GM18508 (cell line): ENCODE results near the gene CCDC81.
"Not testable (repeated sequence)": the region's sequence is repeated elsewhere in the genome, so short reads cannot be mapped to it uniquely, and the experiment has no call there.

ENCODE experiments used
- ATAC-seq: cut with Tn5 transposase; IDR thresholded peaks from one replicate; pipeline ENCODE4 v1.9.1; 2021; ENCODE audit warnings: moderate number of reproducible peaks; ENCODE audit not compliant: insufficient read depth, unreplicated experiment

The CCDC81 gene

DNA sequence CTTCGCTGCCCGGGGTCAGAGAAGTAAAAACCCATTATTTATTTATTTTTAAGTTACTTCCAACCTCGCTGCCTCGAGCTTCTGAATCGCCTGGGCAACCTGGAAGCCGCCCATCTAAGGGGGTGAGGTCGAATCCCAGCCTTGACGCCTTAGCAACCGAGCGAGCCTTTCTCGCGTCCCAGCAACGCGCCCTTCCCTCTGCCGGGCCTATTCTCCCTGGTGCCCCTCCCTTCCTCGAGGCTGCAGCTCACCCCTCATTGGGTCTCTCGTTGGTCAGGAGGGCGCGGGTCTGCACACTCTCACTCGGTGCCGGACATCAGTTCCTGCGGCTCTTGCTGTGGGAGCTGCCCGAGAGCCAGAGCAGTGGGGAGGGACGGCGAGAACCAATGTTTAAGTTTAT lies at the start of gene CCDC81:
Gene CCDC81, plus strand, starts transcription at position 302 of the 400 bp plus-strand sequence. CDS start 277 bp downstream, outside the sequence.
- no peak for ATAC-seq

DNA sequence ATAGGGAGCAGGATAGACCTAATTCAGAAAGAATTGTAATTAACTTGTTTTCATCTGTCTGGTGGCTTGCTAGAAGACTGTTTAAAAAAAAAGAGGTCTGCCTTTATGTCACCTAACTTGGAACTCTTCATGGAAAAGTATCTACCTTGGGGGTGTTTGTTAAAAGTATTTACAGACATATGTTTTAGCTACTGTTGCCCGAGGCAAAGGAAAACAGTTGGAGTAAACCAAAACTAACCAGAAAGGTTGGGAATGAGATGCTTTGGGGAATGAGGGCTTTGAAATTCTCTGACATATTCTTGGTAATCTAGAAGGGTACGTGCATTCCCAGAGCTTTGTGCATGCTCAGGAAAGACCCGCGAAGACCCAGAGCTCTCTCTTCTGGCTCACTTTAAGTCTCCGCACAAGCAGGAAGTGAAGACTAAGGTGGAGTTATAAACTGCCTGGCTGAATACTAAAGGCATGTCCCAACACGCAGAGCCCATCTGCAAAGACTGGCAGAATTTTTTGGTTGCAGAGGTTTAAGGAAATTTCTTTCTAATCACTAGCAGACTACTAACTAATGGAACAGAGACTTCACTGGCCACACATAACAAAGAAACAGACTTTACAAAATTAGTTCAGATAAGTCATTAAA lies 39.4 kb upstream of the CCDC81 start:
- ATAC-seq: no peak

DNA sequence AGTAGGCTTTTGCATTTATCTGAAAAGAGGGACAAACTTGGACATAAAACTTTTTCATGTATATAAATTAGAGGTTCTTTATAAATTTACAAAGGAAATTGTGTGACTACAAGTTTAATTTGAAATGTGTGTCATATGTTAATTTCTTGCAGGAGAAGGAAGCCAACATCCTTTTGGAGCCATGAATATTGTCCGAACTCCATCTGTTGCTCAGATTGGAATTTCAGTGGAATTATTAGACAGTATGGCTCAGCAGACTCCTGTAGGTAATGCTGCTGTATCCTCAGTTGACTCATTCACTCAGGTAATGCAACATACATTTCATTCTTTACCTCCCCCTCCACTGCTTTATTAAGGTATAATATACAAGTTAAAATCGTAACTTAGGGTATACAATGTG lies 37.5 kb upstream of the CCDC81 start:
- ATAC-seq: no peak

DNA sequence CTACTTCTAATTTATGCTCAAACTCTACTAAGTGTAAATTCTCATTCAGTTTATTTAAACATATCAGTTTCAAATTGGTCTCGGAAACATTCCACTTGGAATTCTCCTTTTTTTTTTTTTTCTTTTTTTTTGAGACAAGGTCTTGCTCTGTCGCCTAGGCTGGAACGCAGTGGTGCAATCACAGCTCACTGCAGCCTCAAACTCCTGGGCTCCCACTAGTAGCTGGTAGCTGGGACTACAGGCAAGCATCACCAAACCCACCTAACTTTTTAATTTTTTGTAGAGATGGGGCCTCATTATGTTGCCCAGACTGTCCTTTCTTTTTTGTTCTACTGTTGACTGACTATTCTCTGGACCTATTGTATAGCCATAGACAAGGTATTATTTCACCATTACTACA lies 33.3 kb upstream of the CCDC81 start:
- no peak for ATAC-seq

DNA sequence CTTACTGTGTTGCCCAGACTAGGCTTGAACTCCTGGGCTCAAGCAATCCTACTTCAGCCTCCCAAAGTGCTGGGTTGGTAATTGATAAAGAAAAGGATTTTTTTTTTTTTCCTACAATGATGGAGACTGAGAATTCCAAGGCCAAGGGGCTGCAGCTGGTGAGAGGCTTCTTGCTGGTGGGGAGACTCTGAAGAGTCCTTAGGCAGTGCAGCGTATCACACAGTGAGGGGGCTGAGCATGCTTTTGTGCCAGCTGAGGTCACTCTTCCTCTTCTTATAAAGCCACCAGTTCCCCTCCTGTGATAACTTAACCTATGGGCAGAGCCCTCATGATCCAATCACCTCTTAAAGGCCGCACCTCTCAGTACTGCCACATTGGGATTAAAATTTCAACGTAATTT lies 28.2 kb upstream of the CCDC81 start:
- ATAC-seq: no peak

DNA sequence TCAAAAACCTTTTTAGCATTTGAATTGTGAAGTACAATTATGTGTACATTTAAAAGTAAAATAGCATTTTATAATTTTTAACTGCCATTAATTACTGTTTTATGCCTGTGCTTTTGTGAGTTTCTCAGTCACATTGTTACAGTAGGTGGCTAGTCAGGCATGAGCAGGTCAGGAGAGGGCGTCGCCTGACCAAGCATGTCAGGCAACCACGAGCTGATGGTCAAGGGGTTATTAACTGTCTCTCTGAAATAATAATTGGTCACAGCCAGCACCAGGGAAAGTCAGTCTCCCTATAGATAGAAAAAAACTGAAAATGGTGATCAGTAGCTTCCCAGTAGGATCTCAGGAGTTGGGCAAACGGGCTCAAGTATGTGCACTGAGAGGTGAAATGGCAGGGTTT lies 19.4 kb upstream of the CCDC81 start:
- no peak for ATAC-seq

DNA sequence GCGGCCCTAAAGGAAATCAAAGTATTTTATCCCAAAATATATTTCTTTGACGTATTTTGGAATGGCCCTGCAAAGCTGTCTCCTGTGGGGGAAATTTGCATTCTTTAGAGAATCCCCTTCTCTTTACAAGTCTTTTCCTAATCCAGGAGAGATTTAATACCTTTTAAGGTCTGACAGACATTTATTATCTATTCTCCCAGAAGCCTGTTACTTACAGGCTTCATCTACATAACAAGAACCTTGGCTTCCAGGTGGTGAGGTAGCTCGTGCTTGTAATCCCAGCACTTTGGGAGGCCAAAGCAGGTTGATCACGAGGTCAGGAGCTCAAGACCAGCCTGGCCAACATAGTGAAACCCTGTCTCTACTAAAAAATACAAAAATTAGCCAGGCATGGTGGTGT lies 17.3 kb upstream of the CCDC81 start:
- not testable (repeated sequence) for ATAC-seq

DNA sequence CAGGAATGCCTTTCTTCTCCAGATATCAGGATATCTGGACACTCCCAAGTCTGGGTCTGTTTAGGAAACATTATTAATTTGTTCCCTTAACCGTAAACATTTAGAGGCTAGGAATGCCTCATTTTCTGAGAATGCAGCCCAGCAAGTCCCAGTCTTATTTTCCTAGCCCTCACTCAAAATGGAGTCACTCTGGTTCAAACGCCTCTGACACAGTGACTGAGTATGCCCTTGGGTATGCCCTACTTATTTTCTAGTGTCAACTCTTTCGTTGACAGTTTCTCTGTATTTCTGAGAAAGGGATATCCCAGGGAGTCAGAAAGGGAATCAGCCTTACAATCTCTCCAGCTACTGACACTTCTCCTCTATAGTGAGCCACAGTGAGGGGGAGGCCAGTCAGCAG lies 16.0 kb upstream of the CCDC81 start:
- ATAC-seq: no peak

DNA sequence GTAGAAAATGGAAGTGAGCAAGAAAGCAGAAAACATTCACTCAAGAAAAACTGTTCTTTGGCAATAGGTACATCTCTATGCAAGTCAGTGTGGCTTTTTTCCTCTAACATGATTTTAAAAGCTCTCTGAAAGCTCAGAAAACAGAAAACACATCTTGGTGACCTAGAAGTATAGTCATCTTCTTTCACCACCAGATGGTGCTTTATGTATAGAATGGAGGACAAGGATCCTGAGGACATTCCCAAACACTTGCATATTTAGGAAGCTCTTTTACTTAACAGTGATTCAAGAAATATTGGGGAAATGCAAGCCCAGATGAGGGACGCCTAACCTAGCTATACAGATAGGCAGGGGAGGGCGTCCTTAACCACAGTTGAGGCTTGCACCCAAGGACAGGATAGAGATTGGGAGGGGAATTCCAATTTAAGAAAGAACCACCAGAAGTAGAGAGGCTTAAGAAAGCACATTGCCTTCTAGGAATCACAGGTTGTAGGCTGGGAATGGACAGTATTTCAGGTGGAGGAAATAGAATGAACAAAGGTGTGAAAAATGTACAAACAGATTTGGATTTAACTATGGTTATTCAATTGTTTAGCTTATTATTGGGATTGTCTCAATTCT lies 13.8 kb upstream of the CCDC81 start:
- ATAC-seq: no peak

DNA sequence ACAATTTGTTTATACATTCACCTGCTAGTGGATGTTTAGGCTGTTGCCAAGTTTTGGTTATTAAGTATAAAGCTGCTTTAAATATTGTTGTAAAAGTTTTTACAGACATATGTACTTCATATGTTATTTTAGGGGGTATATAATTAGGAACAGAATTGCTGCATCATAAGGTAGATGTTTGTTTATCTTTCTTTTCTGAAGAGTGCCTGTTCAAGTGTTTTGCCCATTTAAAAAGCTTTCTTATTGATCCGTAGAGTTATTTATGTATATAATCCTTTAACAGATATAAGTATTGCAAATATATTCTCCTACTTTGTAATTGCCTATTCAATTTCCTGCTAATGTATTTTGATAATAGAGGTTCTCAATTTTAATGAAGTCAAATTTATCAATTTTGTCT lies 11.3 kb upstream of the CCDC81 start:
- no peak for ATAC-seq

DNA sequence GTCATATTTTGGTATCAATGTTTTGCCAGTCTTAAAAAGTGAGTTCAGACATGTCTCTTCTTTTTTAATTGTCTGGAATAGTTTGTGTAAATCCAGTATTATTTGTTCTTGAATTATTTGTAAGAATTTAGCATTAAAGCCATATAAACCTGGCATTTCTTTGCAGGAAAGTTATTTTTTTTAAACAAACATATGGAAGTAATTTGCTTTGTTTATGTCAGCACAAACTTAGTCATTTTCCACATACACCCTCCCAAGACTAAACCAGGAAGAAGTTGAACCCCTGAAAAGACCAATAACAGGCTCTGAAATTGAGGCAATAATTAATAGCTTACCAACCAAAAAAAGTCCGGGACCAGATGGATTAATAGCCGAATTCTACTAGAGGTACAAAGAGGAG lies 9.1 kb upstream of the CCDC81 start:
- ATAC-seq: no peak

DNA sequence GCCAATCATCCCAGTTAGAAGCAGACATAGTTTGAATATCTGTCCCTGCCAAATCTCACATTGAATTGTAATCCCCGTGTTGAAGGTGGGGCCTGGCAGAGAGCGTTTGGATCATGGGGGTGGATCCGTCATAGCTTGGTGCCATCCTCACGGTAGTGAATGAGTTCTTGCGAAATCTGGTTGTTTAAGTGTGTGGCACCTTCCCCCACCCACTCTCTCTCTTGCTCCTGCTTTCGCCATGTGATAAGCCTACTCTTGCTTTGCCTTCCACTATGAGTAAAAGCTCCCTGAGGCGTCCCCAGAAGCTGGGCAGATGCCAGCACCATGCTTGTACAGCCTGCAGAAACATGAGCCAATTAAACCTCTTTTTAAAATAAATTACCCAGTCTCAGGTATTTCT lies 5.0 kb upstream of the CCDC81 start:
- ATAC-seq: no peak

DNA sequence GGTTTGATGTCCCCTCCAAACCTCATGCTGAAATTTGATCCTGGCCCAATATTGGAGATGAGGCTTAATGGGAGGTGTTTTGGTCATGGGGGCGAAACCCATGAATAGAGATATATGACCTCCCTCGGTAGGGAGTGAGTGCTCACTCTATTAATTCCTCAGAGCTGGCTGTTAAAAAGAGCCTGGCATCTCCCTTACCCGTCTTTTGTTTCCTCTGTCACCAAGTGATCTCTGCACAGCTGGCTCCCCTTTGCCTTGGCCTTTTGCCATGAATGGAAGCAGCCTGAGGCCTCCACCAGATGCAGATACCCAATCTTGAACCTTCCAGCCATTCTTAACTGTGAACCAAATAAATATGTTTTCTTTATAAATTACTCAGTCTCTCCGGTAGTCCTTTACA lies 4.5 kb upstream of the CCDC81 start:
- ATAC-seq: no peak

DNA sequence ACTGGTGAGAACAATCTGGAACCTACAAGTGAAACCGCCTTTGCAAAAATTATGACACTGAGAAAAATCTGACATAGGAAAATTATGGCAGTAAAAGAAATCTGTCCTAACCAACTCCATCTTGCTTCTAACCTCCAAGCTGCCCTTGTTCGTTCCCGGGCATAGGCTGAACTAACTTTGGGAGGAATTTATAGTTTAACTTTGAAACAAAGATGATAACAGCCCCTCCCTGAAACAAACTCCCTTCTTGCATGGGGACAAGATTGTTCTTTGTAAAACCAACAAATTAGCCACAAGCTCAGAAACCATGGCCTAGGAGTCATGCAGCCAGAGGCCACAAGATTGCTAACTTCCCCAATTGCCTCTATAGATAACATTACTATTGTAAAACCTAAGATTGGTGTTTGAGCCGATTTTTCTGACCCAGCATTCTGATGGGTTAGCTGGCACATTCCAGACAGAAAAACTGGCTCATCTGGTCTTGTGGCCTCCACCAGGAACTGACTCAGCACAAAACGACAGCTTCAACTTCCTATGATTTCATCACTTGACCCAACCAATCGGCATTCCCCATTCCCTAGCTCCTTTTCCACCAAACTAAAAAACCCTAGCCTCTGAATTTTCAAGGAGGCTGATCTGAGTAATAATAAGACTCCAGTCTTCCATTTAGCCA lies 3.6 kb upstream of the CCDC81 start:
- no peak for ATAC-seq

DNA sequence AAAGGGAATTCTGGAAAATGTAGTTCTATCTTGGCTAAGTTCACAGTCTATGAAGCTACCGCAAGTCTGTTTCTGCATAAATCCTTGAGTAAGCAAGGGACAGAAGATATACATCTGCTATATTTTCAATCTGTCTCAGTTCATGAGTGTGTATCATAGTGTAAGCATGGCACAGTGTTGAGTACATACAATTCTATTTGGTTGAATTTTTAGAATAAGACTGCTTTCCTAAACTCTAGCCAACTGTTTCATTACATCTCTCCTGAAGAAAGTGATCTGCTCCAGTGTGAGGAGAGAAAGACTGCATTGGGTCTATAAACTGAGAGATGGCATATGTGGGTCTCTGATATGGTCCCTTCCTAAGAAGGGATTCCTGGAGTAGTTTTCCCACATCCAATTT lies 2.6 kb upstream of the CCDC81 start:
- no peak for ATAC-seq

DNA sequence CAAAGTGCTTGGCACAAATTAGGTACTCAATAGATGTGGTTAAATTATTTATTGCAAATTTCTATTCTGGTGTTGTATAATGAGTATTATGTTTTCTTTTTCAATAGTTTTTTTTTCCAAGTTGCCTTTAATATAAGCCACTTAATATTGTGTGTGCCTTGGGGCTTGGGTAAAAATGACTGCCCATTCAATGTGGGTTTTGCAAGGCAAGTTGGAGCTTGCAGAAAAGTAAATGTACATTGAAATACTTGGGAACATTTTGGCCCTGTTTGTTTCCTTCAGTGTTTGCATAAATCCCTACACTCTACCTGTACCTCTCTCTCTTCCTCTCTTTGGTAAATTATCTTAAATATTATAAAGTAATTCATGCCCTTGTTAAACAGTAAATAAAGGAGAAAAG lies 2.1 kb upstream of the CCDC81 start:
- no peak for ATAC-seq

DNA sequence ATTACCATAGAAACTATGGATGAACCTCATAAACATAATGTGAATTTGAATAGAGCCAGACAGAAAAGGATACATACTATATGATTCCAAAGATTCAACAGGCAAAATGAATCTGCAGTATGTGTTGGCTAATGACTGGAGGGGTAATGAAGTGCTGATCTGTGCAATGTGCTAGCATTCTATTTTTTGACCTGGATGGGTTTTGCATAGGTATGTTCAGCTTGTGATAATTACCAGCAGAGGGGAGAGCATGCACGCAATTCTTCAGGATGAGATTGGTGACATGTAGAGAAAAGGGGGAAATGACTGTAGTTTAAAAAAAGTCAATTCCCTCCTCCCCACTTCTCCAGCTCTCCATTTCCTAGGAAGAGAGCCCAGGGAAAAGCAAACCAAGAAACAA lies 618 bp upstream of the CCDC81 start:
- no peak for ATAC-seq

DNA sequence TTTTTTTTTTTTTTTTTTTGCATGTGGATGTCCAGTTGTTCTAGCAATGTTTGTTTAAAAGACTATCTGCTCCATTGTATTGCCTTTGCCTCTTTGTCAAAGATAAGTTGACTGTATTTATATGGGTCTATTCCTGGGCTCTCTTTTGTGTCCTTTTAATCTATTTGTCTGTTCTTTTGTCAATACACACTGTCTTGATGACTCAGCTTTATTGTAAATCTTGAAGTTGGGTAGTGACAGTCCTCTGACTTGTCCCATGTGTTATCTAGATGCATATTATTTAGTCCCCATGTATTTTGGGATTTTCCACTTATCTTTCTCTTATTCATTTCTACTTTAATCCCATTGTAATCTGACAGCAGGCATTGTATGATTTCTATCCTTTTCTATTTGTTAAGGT lies 3.3 kb downstream of the CCDC81 start:
- ATAC-seq: no peak

DNA sequence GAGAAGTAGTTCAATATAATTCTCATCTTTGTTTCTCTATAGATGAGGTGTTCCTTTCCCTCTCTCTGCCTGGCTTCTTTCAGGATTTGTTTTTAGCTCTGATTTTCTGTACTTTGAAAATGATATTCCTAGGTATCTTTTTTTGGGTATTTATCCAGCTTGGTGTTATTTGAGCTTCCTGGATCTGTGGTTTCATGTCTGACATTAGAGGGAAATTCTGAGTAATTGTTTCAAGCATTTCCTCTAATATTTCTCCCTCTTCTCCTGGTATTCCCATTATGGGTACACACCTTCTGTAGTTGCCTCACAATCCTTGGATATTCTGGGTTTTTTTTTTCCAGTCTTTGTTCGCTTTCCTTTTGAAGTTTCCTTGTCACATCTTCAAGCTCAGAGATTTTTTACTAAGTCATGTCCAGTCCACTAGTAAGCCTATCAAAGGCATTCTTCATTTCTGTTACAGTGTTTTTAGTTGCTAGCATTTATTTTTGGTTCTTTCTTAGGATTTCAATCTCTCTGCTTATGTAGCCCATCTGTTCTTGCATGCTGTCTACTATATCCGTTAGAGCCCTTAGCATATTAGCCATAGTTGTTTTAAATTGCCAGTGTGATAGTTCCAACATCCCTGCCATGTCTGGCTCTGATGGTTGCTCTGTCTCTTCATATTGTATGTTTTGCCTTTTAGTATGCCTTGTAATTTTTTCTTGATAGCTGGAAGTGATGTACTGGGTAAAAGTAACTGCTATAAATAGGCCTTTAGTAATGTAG lies 5.8 kb downstream of the CCDC81 start:
- ATAC-seq: no peak

DNA sequence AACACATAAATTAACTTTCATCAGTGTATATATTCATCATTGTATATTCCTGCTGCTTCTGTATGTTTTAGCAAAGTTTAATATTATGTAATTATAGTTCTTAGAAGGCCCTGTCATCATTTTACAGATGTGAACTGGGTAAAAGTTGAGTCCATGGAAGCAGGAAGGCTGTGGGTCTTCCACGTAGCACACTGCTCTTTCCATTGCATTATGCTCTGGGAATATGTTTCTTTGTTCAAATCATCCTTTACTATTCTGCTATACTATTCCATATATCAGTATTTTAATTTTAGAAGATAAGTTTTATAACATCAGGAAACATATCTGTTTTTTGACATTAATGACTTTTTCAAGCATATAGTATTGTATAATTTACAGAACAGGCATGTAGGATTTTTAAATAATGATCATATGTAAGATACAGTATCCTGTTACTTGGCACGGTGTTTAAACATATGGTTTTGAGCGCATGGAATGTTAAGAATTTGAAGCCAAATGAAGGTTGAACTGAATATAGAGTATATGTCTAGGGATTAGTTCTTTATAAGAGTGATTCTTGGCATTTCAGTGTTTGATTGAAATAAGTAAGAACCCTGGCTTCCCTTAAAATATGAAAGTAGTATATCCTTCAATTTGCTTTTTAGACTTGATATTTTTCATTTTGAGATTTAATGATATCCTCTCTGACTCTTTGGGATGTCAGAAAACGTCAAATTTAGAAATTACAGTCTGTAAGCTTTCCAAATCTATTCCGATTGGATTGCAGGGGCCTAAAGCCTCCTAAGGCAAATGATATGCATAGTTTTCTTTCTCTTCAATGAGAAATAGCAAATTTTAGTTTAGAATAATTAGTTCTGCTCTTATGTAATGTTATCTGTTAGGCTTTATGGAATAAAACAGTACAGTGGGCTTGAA lies 8.6 kb downstream of the CCDC81 start:
- ATAC-seq: no peak
